Measurements from ENCODE around the gene HILPDA.
A peak's percentile ranks its signal among the peaks of the same experiment; 100 is the strongest.
"Not testable (repeated sequence)": the region's sequence is repeated elsewhere in the genome, so short reads cannot be mapped to it uniquely, and the experiment has no call there.

Gene HILPDA

GRCh38 chr7:128434413-128435326 is 21.0 kb upstream of the HILPDA start:
- DNase-seq: no peak

- no peak for DNase-seq
These were observed 20.4 kb upstream of the HILPDA start for GRCh38 chr7:128435327-128435686.

GRCh38 chr7:128437426-128438332 is 18.0 kb upstream of the HILPDA start:
- no peak for DNase-seq

GRCh38 chr7:128442356-128442755 is 13.3 kb upstream of the HILPDA start:
- no peak for DNase-seq

- DNase-seq: no peak
These were observed 11.7 kb upstream of the HILPDA start for GRCh38 chr7:128443831-128444600.

GRCh38 chr7:128446306-128446705 is 9.4 kb upstream of the HILPDA start:
- DNase-seq: no peak

- no peak for DNase-seq
These were observed 7.6 kb upstream of the HILPDA start for GRCh38 chr7:128447941-128448564.

- no peak for DNase-seq
These were observed 6.9 kb upstream of the HILPDA start for GRCh38 chr7:128448751-128449302.

- no peak for DNase-seq
These were observed 5.3 kb upstream of the HILPDA start for GRCh38 chr7:128450409-128450808.

GRCh38 chr7:128450913-128451312 is 4.8 kb upstream of the HILPDA start:
- DNase-seq: no peak

- DNase-seq: no peak
These were observed 3.1 kb upstream of the HILPDA start for GRCh38 chr7:128452552-128452951.

- DNase-seq: no peak
These were observed 1.6 kb upstream of the HILPDA start for GRCh38 chr7:128453836-128454804.

- DNase-seq: peak; percentile 44
These were observed 703 bp upstream of the HILPDA start for GRCh38 chr7:128454808-128455542.

GRCh38 chr7:128456255-128456725 is 612 bp downstream of the HILPDA start:
- no peak for DNase-seq

GRCh38 chr7:128457385-128457784 is 1.7 kb downstream of the HILPDA start:
- DNase-seq: not testable (repeated sequence)

- no peak for DNase-seq
These were observed 3.3 kb downstream of the HILPDA start for GRCh38 chr7:128458956-128459355.

GRCh38 chr7:128459394-128459878 is 3.8 kb downstream of the HILPDA start:
- DNase-seq: peak; percentile 21

GRCh38 chr7:128462460-128462859 is 6.8 kb downstream of the HILPDA start:
- no peak for DNase-seq

GRCh38 chr7:128463345-128463744 is 7.7 kb downstream of the HILPDA start:
- DNase-seq: not testable (repeated sequence)

- DNase-seq: not testable (repeated sequence)
These were observed 8.3 kb downstream of the HILPDA start for GRCh38 chr7:128463933-128464332.
